ENCODE measurements around the gene HAGHL. TPM values are rescaled to one million over a fixed set of nuclear protein-coding genes. Genes with fewer than 3 reads are reported as not detected.

HAGHL gene
- total and polyA plus RNA-seq, 2 of the 8 experiments (the other 6 are each of a cell fraction or from before 2014, with no cell fraction given) = 26.6 to 26.9 TPM

GRCh38 chr16:769184-769784 lies 42.4 kb downstream of the HAGHL start (continued):
- TF ChIP-seq, protein P1, sequence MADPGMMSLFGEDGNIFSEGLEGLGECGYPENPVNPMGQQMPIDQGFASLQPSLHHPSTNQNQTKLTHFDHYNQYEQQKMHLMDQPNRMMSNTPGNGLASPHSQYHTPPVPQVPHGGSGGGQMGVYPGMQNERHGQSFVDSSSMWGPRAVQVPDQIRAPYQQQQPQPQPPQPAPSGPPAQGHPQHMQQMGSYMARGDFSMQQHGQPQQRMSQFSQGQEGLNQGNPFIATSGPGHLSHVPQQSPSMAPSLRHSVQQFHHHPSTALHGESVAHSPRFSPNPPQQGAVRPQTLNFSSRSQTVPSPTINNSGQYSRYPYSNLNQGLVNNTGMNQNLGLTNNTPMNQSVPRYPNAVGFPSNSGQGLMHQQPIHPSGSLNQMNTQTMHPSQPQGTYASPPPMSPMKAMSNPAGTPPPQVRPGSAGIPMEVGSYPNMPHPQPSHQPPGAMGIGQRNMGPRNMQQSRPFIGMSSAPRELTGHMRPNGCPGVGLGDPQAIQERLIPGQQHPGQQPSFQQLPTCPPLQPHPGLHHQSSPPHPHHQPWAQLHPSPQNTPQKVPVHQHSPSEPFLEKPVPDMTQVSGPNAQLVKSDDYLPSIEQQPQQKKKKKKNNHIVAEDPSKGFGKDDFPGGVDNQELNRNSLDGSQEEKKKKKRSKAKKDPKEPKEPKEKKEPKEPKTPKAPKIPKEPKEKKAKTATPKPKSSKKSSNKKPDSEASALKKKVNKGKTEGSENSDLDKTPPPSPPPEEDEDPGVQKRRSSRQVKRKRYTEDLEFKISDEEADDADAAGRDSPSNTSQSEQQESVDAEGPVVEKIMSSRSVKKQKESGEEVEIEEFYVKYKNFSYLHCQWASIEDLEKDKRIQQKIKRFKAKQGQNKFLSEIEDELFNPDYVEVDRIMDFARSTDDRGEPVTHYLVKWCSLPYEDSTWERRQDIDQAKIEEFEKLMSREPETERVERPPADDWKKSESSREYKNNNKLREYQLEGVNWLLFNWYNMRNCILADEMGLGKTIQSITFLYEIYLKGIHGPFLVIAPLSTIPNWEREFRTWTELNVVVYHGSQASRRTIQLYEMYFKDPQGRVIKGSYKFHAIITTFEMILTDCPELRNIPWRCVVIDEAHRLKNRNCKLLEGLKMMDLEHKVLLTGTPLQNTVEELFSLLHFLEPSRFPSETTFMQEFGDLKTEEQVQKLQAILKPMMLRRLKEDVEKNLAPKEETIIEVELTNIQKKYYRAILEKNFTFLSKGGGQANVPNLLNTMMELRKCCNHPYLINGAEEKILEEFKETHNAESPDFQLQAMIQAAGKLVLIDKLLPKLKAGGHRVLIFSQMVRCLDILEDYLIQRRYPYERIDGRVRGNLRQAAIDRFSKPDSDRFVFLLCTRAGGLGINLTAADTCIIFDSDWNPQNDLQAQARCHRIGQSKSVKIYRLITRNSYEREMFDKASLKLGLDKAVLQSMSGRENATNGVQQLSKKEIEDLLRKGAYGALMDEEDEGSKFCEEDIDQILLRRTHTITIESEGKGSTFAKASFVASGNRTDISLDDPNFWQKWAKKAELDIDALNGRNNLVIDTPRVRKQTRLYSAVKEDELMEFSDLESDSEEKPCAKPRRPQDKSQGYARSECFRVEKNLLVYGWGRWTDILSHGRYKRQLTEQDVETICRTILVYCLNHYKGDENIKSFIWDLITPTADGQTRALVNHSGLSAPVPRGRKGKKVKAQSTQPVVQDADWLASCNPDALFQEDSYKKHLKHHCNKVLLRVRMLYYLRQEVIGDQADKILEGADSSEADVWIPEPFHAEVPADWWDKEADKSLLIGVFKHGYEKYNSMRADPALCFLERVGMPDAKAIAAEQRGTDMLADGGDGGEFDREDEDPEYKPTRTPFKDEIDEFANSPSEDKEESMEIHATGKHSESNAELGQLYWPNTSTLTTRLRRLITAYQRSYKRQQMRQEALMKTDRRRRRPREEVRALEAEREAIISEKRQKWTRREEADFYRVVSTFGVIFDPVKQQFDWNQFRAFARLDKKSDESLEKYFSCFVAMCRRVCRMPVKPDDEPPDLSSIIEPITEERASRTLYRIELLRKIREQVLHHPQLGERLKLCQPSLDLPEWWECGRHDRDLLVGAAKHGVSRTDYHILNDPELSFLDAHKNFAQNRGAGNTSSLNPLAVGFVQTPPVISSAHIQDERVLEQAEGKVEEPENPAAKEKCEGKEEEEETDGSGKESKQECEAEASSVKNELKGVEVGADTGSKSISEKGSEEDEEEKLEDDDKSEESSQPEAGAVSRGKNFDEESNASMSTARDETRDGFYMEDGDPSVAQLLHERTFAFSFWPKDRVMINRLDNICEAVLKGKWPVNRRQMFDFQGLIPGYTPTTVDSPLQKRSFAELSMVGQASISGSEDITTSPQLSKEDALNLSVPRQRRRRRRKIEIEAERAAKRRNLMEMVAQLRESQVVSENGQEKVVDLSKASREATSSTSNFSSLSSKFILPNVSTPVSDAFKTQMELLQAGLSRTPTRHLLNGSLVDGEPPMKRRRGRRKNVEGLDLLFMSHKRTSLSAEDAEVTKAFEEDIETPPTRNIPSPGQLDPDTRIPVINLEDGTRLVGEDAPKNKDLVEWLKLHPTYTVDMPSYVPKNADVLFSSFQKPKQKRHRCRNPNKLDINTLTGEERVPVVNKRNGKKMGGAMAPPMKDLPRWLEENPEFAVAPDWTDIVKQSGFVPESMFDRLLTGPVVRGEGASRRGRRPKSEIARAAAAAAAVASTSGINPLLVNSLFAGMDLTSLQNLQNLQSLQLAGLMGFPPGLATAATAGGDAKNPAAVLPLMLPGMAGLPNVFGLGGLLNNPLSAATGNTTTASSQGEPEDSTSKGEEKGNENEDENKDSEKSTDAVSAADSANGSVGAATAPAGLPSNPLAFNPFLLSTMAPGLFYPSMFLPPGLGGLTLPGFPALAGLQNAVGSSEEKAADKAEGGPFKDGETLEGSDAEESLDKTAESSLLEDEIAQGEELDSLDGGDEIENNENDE (IDR thresholded peaks at IDR 0.05; ENCODE audit: insufficient replicate concordance, low read length) = no peak
- no peak for TF ChIP-seq CEBPB (IDR thresholded peaks at IDR 0.05; ENCODE audit: low read depth, low read length)
- TF ChIP-seq RBBP5 (IDR thresholded peaks at IDR 0.05; ENCODE audit: borderline replicate concordance, low read depth, low read length) = no peak
- TF ChIP-seq, protein P2, sequence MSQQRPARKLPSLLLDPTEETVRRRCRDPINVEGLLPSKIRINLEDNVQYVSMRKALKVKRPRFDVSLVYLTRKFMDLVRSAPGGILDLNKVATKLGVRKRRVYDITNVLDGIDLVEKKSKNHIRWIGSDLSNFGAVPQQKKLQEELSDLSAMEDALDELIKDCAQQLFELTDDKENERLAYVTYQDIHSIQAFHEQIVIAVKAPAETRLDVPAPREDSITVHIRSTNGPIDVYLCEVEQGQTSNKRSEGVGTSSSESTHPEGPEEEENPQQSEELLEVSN (IDR thresholded peaks at IDR 0.05) = no peak
- TF ChIP-seq SUZ12 (IDR thresholded peaks at IDR 0.05; ENCODE audit: low read length) = no peak
- no peak for TF ChIP-seq CBX5 (IDR thresholded peaks at IDR 0.05; ENCODE audit: low read depth, low read length)

Measured in H1 (cell line).